Skin of body (tissue), 2 donors: Measurements from ENCODE around the gene ENDOG. TPM values are rescaled to one million over a fixed set of nuclear protein-coding genes. Genes with fewer than 3 reads are reported as not detected.
"Not testable (repeated sequence)": the region's sequence is repeated elsewhere in the genome, so short reads cannot be mapped to it uniquely, and the experiment has no call there.

Experiments
- DNase-seq: peaks from one replicate; lab custom pipeline; 2025; lab: John Stamatoyannopoulos, UW
- total RNA-seq: library from RNA; depleted of rRNA; stranded (reverse); fragments of >200 nt; gene quantifications from one replicate; pipeline ENCODE4 v1.2.3, GENCODE V29; 2014

Gene ENDOG
- 7.0 TPM for total RNA-seq

DNA sequence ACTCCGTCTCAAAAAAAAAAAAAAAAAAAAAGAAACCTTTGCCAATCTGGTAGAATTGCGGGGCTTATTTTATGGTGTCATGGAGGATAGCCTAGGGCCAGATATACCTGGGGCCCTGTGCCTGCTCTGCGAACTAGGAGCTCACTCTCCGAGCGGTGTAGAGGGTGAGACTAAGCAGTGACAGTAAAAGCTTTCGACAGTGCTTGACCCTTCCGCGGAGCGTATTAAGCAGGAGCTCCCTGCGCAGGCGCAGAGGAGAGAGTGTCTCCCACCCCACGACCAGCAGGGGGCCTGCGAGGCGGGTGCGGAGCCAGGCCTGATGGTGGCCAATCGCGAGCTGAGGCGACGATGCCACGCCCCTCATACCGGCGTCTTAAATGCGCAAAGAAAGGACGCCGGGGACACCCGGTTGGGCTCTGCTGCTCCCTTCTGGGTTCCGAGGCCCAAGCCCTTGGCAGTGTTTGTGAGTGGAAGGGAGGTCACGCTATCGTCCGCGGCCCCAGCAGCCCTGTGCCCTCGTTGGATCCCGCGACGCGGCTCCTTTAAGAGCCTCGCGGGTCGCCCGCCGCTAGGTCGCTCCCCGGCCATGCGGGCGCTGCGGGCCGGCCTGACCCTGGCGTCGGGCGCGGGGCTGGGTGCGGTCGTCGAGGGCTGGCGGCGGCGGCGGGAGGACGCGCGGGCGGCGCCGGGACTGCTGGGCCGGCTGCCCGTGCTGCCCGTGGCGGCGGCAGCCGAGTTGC is at the start of gene ENDOG:
TSS of gene ENDOG (plus strand) at position 402 of the 740 bp plus-strand sequence. CDS start at position 587, 185 bp downstream.
- peak; percentile 96 for DNase-seq

- no peak for DNase-seq
These were observed 49.7 kb upstream of the ENDOG start for GRCh38 chr9:128768606-128769005.

DNA sequence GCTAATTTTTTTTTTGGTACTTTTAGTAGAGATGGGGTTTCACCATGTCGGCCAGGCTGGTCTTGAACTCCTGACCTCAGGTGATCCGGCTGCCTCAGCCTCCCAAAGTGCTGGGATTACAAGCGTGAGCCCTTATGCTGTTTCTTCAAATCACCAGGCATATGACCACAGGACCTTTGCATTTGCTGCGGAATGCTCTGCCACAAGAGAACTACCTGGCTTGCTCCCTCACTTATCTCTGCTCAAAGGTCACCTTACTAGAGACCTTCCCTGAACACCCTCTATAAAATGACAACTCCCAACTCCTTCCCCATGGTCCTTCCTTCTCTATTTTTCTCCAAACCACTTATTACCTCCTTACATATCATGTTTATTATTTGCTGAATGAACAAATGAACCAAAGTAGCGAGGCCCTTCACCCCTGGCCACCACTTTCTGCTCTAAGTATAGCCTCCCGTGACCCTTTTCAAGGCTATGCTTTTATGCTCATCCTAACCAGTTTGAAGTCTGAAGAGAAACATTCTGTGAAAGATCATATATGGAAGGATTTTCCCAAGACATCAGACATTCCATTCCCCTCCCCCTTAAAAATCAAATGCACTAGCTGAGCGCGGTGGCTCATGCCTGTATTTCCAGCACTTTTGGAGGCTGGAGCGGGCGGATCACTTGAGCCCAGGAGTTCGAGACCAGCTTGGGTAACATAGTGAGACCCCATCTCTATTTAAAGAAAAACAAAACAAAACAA is 47.8 kb upstream of the ENDOG start:
- DNase-seq = no peak

- no peak for DNase-seq
These were observed 47.1 kb upstream of the ENDOG start for GRCh38 chr9:128771094-128771721.

DNA sequence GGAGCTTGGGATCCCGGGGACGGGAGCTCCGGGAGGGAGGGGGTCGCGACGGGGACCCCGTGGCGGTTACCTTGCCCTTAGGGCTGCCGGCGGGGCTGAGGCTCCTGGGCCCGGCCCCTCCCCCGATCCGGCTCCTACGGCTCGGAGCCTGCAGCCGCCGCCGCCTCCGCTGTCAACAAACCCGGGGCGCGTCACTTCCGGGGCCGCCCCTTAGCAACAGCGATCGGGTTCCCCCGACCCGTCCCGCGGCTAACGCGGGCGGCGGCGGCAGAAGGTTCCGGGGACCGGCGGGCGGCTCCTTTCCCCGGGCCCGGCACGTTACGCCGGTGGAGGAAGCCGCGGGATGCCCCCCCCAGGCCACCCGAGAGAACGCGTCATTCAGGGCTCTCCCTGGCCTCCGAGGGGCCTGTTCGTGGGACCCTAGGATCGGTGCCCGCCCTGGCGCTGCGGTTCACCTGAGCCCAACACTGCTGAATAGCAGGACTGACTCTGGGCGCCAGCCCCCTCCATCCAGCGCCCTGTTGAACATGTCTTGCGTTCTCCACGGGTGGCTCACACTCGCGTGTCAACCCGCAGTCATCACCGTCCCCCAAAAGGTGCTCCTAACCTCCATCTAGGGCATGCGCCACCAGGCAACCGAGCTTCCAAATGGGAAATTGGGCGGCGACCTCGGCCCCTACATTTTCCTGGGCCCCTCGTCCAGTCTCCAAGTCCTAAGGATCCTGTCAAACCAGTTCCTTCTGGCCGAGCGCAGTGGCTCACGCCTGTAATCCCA is 46.4 kb upstream of the ENDOG start, which contains the start of gene ZER1:
TSS of gene ZER1 (minus strand) at position 183 of the 775 bp plus-strand sequence. CDS start 16,362 bp downstream, outside the sequence.
- DNase-seq = peak; percentile 79

- no peak for DNase-seq
These were observed 45.3 kb upstream of the ENDOG start for GRCh38 chr9:128773049-128773448.

DNA sequence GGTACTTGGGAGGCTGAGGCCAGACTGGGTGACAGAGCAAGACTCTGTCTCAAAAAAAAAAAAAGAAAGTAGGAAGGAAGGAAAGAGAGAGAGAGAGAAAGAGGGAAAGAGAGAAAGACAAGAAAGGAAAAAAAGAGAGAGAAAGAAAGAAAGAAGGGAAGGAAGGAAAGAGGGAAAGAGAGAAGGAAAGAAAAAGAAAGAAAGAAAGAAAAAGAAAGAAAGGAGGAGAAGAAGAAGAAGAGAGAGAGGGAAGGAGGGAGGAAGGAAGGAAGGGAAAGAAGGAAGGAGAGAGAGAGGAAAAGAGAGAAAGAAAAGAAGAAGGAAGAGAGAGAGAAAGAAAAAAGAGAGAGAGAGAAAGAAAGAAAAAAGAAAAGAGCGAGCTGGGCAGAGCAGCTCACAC is 43.5 kb upstream of the ENDOG start:
- no peak for DNase-seq

DNA sequence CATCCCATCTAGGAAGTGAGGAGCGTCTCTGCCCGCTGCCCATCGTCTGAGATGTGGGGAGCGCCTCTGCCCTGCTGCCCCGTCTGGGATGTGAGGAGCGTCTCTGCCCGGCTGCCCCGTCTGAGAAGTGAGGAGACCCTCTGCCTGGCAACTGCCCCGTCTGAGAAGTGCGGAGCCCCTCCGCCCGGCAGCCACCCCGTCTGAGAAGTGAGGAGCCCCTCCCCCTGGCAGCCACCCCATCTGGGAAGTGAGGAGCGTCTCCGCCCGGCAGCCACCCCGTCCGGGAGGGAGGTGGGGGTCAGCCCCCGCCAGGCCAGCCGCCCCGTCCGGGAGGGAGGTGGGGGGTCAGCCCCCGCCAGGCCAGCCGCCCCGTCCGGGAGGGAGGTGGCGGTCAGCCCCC is 38.2 kb upstream of the ENDOG start:
- not testable (repeated sequence) for DNase-seq

- no peak for DNase-seq
These were observed 36.9 kb upstream of the ENDOG start for GRCh38 chr9:128781187-128782070.

GRCh38 chr9:128782669-128783068 is 35.6 kb upstream of the ENDOG start:
- no peak for DNase-seq

GRCh38 chr9:128785427-128785826 is 32.9 kb upstream of the ENDOG start:
- DNase-seq = no peak

GRCh38 chr9:128786681-128787601 is 31.4 kb upstream of the ENDOG start, which contains the start of gene TBC1D13:
Gene TBC1D13 (plus strand): TSS chr9:128787253. CDS start chr9:128787354, 101 bp downstream.
- peak; percentile 65 for DNase-seq

DNA sequence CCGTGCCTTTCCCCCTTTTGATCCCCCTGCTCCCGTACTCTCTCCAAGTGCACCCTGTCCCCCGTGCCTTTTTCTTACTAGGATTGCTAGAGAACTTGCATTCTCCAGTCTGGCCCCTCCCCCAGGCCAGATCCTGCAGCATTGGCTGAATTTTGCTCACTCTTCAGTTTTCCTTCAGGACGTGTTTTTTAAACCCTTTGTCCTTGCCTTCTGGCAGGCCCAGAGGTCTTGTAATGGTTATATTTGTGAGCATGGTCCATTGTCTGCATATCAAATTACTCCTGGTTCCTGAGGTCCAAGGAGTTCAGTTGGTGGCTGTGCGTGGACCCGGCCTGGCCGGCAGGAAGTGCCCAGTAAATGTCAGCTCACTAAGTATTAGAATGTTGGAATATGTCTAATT is 30.6 kb upstream of the ENDOG start:
- DNase-seq = no peak

DNA sequence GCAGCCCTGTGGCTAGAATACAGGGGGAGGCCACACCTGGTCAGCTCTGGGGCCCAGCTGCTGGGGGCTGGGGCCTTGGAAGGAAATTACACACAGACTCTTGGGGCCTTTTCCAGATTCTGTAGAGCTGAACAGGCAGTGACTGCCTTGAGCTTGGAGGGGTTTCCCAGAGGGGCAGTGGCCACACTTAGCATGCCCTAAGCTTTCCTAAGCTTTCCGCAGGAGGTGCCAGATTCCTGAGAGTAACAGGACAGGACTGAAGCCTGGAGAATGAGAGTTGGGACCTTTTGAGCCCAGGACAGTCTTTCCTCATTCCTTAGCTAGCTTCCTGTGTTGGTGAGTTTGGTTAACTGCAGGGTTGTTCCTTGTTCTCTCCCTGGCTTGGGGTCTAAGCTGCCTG is 29.9 kb upstream of the ENDOG start:
- no peak for DNase-seq

GRCh38 chr9:128790536-128790935 is 27.8 kb upstream of the ENDOG start:
- no peak for DNase-seq

GRCh38 chr9:128792134-128792533 is 26.2 kb upstream of the ENDOG start:
- no peak for DNase-seq

DNA sequence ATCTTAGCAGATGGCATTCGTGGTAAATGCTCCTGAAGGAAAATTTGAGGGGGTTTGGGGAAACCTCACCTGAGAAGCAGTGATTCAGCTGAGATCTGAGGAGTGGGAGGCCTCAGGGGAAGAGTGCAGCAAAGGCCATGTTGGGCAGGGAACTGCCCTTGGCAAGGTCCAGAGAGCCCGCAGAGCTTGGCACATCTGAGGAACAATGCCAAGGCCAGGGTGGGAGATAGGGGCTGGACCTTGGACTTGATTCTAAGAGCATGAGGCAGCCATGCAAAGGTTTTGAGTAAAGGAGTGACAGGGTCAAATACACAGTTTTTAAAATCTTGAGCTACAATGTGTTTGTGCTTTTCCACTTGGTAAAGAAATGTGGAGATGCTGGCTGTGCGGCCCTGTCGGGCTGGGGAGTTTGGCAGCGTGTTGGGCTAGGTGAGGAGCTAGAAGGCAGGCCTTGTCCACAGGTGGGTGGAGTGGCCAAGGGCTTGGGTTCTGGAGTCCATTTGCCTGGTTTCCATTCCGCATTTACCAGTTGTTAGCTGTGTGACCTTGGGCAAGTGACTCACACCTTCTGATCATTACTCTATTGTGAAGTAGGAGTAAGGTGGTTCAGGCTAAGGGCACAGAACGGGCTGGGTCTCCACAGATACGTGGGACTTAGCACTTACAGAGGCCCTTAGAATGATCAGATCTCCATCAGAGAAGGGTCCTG is 25.2 kb upstream of the ENDOG start:
- no peak for DNase-seq

GRCh38 chr9:128794961-128795360 is 23.3 kb upstream of the ENDOG start:
- DNase-seq = not testable (repeated sequence)

- no peak for DNase-seq
These were observed 19.4 kb upstream of the ENDOG start for GRCh38 chr9:128798896-128799295.
